H9 (cell line): ENCODE data around the gene HCRTR1. TPM values are rescaled to one million over a fixed set of nuclear protein-coding genes. Genes with fewer than 3 reads are reported as not detected.

Source experiments
- DNase-seq: peaks from one replicate; pipeline ENCODE4 v3.0.0-alpha.2; 2017
- H2AFZ ChIP-seq: one replicate; pipeline ENCODE4 v1.6.1; 2013; ENCODE audit warnings: mild to moderate bottlenecking, low read length, control low read depth, moderate library complexity
- H2AK5ac ChIP-seq: 2 replicates; pipeline ENCODE4 v1.6.1; 2013; ENCODE audit warnings: low read length, control low read depth, mixed read lengths; ENCODE audit not compliant: insufficient read length
- H2BK120ac ChIP-seq: one replicate; pipeline ENCODE4 v1.6.1; 2013; ENCODE audit warnings: low read depth, mild to moderate bottlenecking, low read length, control low read depth, inconsistent platforms; ENCODE audit not compliant: poor library complexity, severe bottlenecking
- H2BK12ac ChIP-seq: 2 replicates; pipeline ENCODE4 v1.6.1; 2013; ENCODE audit warnings: low read length, control low read depth, mixed read lengths, low read depth; ENCODE audit not compliant: insufficient read length
- H2BK15ac ChIP-seq: 2 replicates; pipeline ENCODE4 v1.6.1; 2013; ENCODE audit warnings: low read depth, low read length, control low read depth
- H2BK20ac ChIP-seq: one replicate; pipeline ENCODE4 v1.6.1; 2013; ENCODE audit warnings: low read depth, mild to moderate bottlenecking, low read length, control low read depth, inconsistent platforms; ENCODE audit not compliant: poor library complexity, severe bottlenecking
- H2BK5ac ChIP-seq: 2 replicates; pipeline ENCODE4 v1.6.1; 2013; ENCODE audit warnings: low read length, control low read depth, mixed read lengths; ENCODE audit not compliant: insufficient read length
- H3K14ac ChIP-seq: 2 replicates; pipeline ENCODE4 v1.6.1; 2013; ENCODE audit warnings: low read length, control low read depth; ENCODE audit not compliant: insufficient read depth
- H3K18ac ChIP-seq: 2 replicates; pipeline ENCODE4 v1.6.1; 2013; ENCODE audit warnings: low read depth, mild to moderate bottlenecking, mixed read lengths, low read length, control low read depth; ENCODE audit not compliant: insufficient read length
- H3K23ac ChIP-seq: 2 replicates; pipeline ENCODE4 v1.6.1; 2013; ENCODE audit warnings: low read length, control low read depth, mixed read lengths, low read depth; ENCODE audit not compliant: insufficient read length
- H3K23me2 ChIP-seq: 2 replicates; pipeline ENCODE4 v1.6.1; 2013; ENCODE audit warnings: low read depth, mild to moderate bottlenecking, mixed read lengths, low read length, control low read depth; ENCODE audit not compliant: insufficient read length, poor library complexity, severe bottlenecking
- H3K27ac ChIP-seq: 2 replicates; pipeline ENCODE4 v1.5.1; 2013; ENCODE audit warnings: low read length, control low read depth, mixed read lengths, low read depth; ENCODE audit not compliant: insufficient read length
- H3K27me3 ChIP-seq: 2 replicates; pipeline ENCODE4 v1.6.1; 2013; ENCODE audit warnings: low read length, control low read depth, inconsistent platforms; ENCODE audit not compliant: insufficient read depth
- H3K4ac ChIP-seq: 2 replicates; pipeline ENCODE4 v1.6.1; 2013; ENCODE audit warnings: low read depth, mild to moderate bottlenecking, control low read depth, inconsistent platforms, low read length, moderate library complexity
- H3K4me1 ChIP-seq: 2 replicates; pipeline ENCODE4 v1.6.1; 2013; ENCODE audit warnings: low read length, control low read depth, inconsistent platforms; ENCODE audit not compliant: insufficient read depth
- H3K4me2 ChIP-seq: 2 replicates; pipeline ENCODE4 v1.6.1; 2013; ENCODE audit warnings: low read length, control low read depth, mixed read lengths; ENCODE audit not compliant: insufficient read length, insufficient read depth
- H3K56ac ChIP-seq: 2 replicates; pipeline ENCODE4 v1.6.1; 2013; ENCODE audit warnings: low read depth, mild to moderate bottlenecking, mixed read lengths, low read length, control low read depth; ENCODE audit not compliant: insufficient read length
- H3K79me1 ChIP-seq: 2 replicates; pipeline ENCODE4 v1.6.1; 2013; ENCODE audit warnings: low read depth, mild to moderate bottlenecking, moderate library complexity, low read length, control low read depth, inconsistent platforms; ENCODE audit not compliant: insufficient read depth, poor library complexity, severe bottlenecking
- H3K79me2 ChIP-seq: 2 replicates; pipeline ENCODE4 v1.6.1; 2013; ENCODE audit warnings: low read length, control low read depth, inconsistent platforms; ENCODE audit not compliant: insufficient read depth
- H3K9ac ChIP-seq: 2 replicates; pipeline ENCODE4 v1.6.1; 2013; ENCODE audit warnings: low read length, control low read depth, mixed read lengths; ENCODE audit not compliant: insufficient read length; ENCODE audit errors: extremely low read depth
- H3K9me3 ChIP-seq: one replicate; pipeline ENCODE4 v1.6.1; 2013; ENCODE audit warnings: low read depth, low read length, inconsistent platforms; ENCODE audit not compliant: control insufficient read depth
- H3T11ph ChIP-seq: one replicate; pipeline ENCODE4 v1.6.1; 2013; ENCODE audit warnings: mild to moderate bottlenecking, low read length, control low read depth, inconsistent platforms
- H4K20me1 ChIP-seq: one replicate; pipeline ENCODE4 v1.6.1; 2013; ENCODE audit not compliant: control insufficient read depth, insufficient read length, insufficient read depth
- H4K5ac ChIP-seq: 2 replicates; pipeline ENCODE4 v1.6.1; 2013; ENCODE audit warnings: low read depth, mild to moderate bottlenecking, mixed read lengths, low read length, control low read depth; ENCODE audit not compliant: insufficient read length
- H4K8ac ChIP-seq: replicated peaks from 2 replicates; pipeline ENCODE4 v1.6.1; 2013; ENCODE audit warnings: low read length, control low read depth, mixed read lengths, low read depth; ENCODE audit not compliant: insufficient read length
- H4K91ac ChIP-seq: 2 replicates; pipeline ENCODE4 v1.6.1; 2013; ENCODE audit warnings: low read depth, mild to moderate bottlenecking, moderate library complexity, mixed read lengths, low read length, control low read depth; ENCODE audit not compliant: insufficient read length
- H3K27ac Mint-ChIP-seq, 3 experiments: 2 replicates in 2 of 3; 3 replicates in 1 of 3; pipeline ENCODE4 v1.8.0; 2020 to 2021; ENCODE audit warnings: mixed read lengths in 3 of 3, mild to moderate bottlenecking in 1 of 3, moderate library complexity in 1 of 3
- H3K27me3 Mint-ChIP-seq: 2 replicates; pipeline ENCODE4 v1.8.0; 2021; ENCODE audit warnings: low read depth, mild to moderate bottlenecking, moderate library complexity, mixed read lengths
- H3K36me3 Mint-ChIP-seq, 3 experiments: 2 replicates in 2 of 3; 3 replicates in 1 of 3; pipeline ENCODE4 v1.8.0; 2020 to 2021; ENCODE audit warnings: low read depth in 3 of 3, mixed read lengths in 3 of 3; ENCODE audit not compliant: insufficient read depth in 1 of 3
- H3K4me1 Mint-ChIP-seq, 2 experiments: 2 replicates each; pipeline ENCODE4 v1.8.0; 2020; ENCODE audit warnings: mixed read lengths in 2 of 2
- H3K4me3 Mint-ChIP-seq, 2 experiments: 2 replicates in 1 of 2; 3 replicates in 1 of 2; pipeline ENCODE4 v1.8.0; 2020 to 2021; ENCODE audit warnings: mild to moderate bottlenecking in 2 of 2, mixed read lengths in 2 of 2, moderate library complexity in 1 of 2
- H3K9me3 Mint-ChIP-seq, 2 experiments: 2 replicates in 1 of 2; 3 replicates in 1 of 2; pipeline ENCODE4 v1.8.0; 2020; ENCODE audit warnings: mild to moderate bottlenecking in 2 of 2, mixed read lengths in 2 of 2, moderate library complexity in 1 of 2
- WGBS: extraction: QIAGEN DNeasy Blood & Tissue Kit; methylation state at CpG from one replicate; pipeline ENCODE4 v1.1.7; 2013; ENCODE audit warnings: missing lambda C conversion rate, low lambda C conversion rate, mixed read lengths; ENCODE audit not compliant: insufficient read length; ENCODE audit errors: extremely low coverage; 5-methylcytosine and 5-hydroxymethylcytosine counted together
- total RNA-seq: library from RNA; stranded (reverse); gene quantifications from 2 replicates; pipeline ENCODE4 v1.2.1, GENCODE V29; 2021
- TF ChIP-seq, protein P1 (sequence below): fragments of 200-600 bp; sonication (generic); conservative IDR thresholded peaks from 3 replicates; pipeline ENCODE4 v1.8.0; 2021; ENCODE audit warnings: antibody characterized with exemption, mild to moderate bottlenecking

HCRTR1 gene
- total RNA-seq, 1 experiment from 2014 or later, result not detected

DNA sequence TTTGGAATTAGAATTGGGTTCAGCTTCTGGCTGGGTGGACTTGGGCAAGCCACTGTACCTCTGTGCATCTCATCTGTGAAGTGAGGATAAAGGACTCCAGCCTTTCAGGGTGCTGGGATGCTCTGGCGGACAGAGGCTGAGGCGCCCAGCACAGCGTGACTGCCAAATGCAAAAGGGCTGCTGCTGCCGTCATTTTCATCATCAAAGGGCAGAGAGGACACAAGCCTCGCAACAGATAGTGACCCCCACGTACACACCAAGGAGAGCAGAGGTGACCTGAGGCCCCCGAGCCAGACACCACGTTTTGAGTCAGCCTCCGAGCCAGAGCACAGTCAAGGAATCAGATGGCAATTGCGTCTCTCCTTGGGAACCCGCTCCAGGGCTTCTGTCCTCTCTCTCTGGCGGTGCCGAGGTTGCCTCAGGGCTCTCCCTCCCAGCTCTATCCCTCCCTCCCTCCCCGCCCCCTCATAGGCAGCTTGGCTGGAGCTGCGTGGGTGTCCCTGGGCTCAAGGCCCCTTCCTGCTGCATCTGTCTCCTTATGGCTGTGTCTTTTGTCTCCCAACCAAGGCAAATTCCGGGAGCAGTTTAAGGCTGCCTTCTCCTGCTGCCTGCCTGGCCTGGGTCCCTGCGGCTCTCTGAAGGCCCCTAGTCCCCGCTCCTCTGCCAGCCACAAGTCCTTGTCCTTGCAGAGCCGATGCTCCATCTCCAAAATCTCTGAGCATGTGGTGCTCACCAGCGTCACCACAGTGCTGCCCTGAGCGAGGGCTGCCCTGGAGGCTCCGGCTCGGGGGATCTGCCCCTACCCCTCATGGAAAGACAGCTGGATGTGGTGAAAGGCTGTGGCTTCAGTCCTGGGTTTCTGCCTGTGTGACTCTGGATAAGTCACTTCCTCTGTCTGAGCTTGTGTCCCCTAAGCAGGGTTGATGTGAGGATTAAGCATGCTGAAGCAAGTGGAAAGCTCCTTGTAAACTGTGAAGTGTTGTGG, 9.0 kb downstream of the HCRTR1 start:
- no peaks in the 10 kb centered on the region for H3K27me3 Mint-ChIP-seq
- no peak overlapping the region for H3K14ac ChIP-seq
- no peak overlapping the region for H3K18ac ChIP-seq
- no peak overlapping the region for H2AFZ ChIP-seq
- H3K27ac Mint-ChIP-seq, result peak overlapping the region; percentile 33 to 63 (median 39); a peak in 4 of 7 replicates
- H2BK120ac ChIP-seq, result no peak overlapping the region
- no peak overlapping the region for H3T11ph ChIP-seq
- no peak overlapping the region for H3K4me2 ChIP-seq
- H3K79me1 ChIP-seq, result no peaks in the 10 kb centered on the region
- no peak overlapping the region for H3K56ac ChIP-seq
- no peak overlapping the region for H3K23ac ChIP-seq
- peaks cover 7 to 16% of the 10 kb centered on the region in 2 experiments for H3K4me1 Mint-ChIP-seq
- no peaks in the 10 kb centered on the region for H3K4me1 ChIP-seq
- no peak overlapping the region for H4K8ac ChIP-seq
- H4K91ac ChIP-seq, result no peak overlapping the region
- no CpG with 5 or more reads among the region's 23 CpGs for WGBS
- peak; percentile 43 for DNase-seq
- no peak overlapping the region for H3K4ac ChIP-seq
- no peak overlapping the region for H2BK5ac ChIP-seq
- H3K27me3 ChIP-seq, result no peaks in the 10 kb centered on the region
- H2AK5ac ChIP-seq, result no peak overlapping the region
- H2BK12ac ChIP-seq, result no peak overlapping the region
- no peaks in the 10 kb centered on the region for H3K9me3 Mint-ChIP-seq
- no peaks in the 10 kb centered on the region for H4K20me1 ChIP-seq
- no peak overlapping the region for H4K5ac ChIP-seq
- no peaks in the 10 kb centered on the region for H3K23me2 ChIP-seq
- no peaks in the 10 kb centered on the region for H3K79me2 ChIP-seq
- no peak overlapping the region for H2BK20ac ChIP-seq
- no peak overlapping the region for H3K27ac ChIP-seq
- no peak overlapping the region; a peak in 1 of 5 replicates for H3K4me3 Mint-ChIP-seq
- no peaks in the 10 kb centered on the region for H3K9me3 ChIP-seq
- H3K36me3 Mint-ChIP-seq, result peaks cover 5 to 27% (median 14%) of the 10 kb centered on the region in 3 experiments; a peak in 6 of 7 replicates
- TF ChIP-seq, protein P1, sequence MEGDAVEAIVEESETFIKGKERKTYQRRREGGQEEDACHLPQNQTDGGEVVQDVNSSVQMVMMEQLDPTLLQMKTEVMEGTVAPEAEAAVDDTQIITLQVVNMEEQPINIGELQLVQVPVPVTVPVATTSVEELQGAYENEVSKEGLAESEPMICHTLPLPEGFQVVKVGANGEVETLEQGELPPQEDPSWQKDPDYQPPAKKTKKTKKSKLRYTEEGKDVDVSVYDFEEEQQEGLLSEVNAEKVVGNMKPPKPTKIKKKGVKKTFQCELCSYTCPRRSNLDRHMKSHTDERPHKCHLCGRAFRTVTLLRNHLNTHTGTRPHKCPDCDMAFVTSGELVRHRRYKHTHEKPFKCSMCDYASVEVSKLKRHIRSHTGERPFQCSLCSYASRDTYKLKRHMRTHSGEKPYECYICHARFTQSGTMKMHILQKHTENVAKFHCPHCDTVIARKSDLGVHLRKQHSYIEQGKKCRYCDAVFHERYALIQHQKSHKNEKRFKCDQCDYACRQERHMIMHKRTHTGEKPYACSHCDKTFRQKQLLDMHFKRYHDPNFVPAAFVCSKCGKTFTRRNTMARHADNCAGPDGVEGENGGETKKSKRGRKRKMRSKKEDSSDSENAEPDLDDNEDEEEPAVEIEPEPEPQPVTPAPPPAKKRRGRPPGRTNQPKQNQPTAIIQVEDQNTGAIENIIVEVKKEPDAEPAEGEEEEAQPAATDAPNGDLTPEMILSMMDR, result no peak
- H3K9ac ChIP-seq, result no peak overlapping the region
- H2BK15ac ChIP-seq, result no peak overlapping the region
